Measurements from ENCODE around the gene PIM1.
A peak's percentile ranks its signal among the peaks of the same experiment; 100 is the strongest.
"Not testable (repeated sequence)": the region's sequence is repeated elsewhere in the genome, so short reads cannot be mapped to it uniquely, and the experiment has no call there.

The PIM1 gene

DNA sequence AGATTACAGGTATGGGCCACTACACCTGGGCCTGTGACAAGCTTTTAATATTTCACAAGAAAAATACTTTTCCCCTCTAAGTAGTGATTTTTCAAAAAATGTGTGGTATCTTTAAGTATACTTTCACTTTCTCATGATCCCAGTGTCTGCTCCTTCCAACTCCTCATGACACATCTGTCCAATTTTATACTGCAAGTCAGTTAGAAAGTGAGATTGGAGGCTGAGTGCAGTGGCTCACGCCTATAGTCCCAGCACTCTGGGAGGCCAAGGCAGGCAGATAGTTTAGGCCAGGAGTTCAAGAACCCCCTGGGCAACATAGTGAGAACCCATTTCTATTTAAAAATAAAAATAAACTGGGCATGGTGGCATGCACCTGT, 20.2 kb downstream of the PIM1 start:
- DNase-seq (ENCODE audit: low spot score) = no peak

DNA sequence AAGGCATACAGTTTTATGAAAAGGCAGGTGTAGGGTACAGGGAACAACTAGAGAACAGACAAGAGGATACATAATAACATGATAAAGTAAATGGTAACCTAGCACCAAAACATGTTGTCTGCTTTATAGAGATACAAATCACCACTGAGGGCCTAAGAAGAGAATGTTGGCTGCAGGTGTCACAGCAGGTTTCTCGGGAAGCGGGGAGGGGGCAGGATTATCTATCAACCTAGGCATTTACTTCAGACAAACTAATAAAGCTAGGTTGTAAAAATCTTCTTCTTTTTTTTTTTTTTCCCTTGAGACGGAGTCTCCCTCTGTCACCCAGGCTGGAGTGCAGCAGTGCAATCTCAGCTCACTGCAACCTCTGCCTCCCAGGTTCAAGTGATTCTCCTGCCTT, 22.7 kb downstream of the PIM1 start:
- no peak for DNase-seq (ENCODE audit: low spot score)

- not testable (repeated sequence) for DNase-seq (ENCODE audit: low spot score)
Measured at GRCh38 chr6:37194886-37195285, 24.9 kb downstream of the PIM1 start.

- not testable (repeated sequence) for DNase-seq (ENCODE audit: low spot score)
Measured at GRCh38 chr6:37196451-37196850, 26.5 kb downstream of the PIM1 start.

DNA sequence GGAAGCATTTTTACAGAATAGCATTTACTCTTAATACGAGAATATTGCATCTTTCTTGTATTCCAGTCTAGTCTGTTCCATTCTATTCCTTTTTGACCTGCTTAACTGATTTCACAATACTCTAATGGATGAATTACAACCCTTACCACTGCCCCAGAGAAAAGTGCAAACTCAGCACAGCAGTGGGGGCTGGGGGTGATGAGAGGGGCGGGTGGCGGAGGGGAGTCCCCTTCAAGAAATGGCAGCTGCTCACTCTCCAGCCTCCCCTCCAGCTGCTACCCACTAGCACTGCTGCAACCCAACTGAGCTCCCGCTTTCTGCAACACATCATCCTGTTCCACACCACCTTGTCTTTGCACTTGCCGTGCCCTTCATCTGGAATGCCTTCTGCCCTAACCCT, 30.1 kb downstream of the PIM1 start:
- DNase-seq (ENCODE audit: low spot score) = no peak

- no peak for DNase-seq (ENCODE audit: low spot score)
Measured at GRCh38 chr6:37201726-37202125, 31.8 kb downstream of the PIM1 start.

DNA sequence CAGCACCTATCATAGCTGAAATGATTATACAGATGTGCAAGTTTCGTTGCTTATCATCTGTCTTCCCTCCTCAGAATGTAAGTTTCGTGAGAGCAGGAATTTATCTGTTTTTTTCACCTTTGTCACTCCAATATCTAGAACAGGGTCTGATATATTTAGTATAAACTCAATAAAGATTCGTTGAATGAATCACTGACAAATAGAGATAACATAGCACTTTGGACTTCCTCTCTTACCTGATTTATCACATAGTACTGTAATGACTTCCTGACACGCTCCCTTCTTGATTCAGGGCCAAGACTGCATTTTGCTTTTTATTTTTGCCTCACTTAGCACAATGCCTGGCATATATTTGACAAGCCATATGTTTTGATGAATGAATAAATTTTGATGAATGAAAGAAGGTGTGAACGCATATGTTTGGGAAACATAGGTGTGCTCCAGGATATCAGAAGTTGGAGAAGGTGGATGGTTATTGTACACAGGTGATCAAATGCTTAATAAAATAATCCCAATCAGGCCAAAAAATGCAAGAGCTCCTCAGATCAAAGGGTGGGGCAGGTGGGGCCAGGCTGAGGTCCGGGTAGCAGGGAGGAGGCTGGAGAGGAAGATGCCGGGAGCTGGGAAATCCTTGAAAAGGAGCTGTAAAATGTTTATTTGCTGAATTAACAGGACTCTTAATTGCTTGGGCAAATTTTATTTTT, 33.0 kb downstream of the PIM1 start:
- DNase-seq (ENCODE audit: low spot score) = no peak

DNA sequence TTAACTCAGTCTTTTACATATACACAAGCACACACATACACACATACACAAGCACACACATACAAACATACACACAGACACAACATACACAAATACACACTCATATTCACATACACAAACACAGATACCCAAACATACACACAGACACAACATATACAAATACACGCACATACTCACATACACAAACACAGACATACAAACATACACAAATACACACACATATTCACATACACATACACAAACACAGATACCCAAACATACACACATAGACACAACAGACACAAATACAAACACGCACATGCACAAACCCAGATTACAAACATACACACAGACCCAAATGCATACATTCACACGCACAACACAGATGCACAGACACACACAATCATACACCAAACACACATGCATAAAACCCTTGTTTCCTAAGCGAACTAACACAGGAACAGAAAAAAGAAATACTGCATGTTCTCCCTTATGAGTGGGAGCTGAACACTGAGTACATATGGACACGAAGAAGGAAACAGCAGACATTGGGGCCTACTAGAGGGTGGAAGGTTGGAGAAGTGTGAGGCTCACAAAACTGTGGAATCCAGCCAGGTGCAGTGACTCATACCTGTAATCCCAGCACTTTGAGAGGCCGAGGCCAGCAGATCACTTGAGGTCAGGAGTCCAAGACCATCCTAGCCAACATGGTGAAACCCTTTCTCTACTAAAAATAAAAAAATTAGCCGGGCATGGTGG, 34.2 kb downstream of the PIM1 start:
- DNase-seq (ENCODE audit: low spot score) = no peak

DNA sequence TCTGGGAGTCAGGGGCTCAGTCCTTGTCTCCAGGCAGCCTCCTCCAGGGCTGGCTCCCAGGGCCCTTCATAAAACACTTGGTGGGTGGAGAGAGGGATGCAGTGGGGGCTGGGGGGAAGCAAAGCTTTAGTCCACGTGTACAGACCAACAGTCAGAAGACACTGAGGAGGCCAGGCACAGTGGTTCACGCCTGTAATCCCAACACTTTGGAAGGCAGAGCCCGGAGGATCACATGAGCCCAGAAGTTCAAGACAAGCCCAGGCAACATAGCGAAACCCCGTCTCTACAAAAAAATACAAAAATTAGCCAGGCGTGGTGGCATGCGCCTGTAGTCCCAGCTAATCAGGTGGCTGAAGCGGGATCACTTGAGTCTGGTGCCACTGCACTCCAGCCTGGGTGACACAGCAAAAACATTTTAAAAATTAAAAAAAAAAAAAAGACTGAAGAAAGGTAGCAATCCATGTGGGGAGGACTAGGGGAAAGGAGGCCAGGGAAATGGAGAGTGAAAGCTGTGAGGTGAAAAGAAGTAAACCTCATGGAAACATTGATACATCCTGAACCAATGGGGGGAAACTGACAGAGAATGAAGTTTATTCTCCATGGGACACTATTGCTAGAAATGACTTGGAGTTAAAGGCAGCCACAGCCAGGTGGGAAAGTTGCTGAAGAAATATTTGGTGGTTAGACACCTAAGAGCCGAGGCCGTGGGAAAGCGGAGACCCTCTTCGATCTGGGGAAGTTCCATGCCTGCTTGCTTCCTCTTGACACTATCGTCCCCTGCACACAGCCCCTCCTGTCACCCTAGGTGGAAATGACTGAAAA, 35.4 kb downstream of the PIM1 start:
- DNase-seq (ENCODE audit: low spot score) = no peak

GRCh38 chr6:37205997-37206340, 36.0 kb downstream of the PIM1 start:
- no peak for DNase-seq (ENCODE audit: low spot score)

DNA sequence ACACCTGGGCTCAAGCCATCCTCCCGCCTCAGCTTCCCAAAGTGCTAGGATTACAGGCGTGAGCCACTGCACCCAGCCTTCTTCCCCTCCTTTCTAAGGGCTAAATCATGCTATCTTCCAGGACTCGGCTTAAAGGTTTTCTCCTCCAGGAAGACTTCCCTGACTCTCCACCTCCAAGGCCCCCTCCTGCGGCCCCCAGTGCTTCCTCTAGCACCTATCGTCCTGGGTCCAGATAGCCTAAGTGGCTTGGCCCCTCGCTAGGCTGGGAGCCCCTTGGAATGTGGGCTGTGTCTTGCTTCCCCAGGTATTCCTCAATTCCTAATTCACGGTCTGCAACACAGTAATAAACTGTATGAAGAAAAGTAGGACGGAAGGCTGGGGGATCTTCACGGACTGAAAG, 36.7 kb downstream of the PIM1 start:
- no peak for DNase-seq (ENCODE audit: low spot score)

DNA sequence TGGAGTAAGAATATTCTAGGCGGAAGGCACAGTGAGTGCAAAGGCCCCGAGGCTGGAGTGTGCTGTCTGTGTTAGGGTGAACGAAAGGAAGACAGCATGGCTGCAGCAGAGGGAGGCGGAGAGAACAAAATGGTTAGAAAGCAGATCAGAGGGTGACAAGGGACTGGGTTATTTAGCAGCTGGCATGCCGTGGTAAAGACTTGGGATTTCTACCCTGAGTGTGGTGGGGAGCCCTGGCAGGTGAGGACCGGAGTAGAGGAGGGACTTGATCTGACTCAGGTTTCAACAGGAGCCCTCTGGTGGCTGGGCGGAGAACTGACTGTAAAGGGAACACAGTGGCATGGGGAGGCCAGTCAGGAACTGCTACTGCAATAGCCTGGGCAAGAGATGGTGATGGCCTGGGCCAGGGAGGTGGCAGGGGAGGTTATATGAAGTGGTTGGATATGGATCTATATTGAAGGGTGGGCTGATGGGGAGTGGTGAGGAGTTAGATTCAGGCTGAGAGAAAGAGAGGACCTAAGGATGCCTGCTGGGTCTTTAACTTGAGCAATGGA, 38.0 kb downstream of the PIM1 start:
- peak; percentile 74 for DNase-seq (ENCODE audit: low spot score)

DNA sequence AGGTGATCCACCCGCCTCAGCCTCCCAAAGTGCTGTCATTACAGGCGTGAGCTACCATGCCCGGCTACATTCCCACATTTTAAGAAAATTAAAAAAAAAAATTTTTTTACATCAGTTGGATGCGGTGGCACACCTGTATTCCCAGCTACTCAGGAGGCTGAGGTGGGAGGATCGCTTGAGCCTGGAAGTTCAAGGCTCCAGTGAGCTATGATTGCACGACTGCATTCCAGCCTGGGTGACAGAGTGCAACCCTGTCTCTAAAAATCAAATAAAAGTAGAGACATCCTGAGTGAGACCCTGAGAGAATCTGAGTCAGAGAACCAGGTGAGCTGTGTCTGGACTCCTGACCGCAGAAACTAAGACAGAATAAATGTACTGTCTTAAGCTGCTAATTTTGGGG, 38.8 kb downstream of the PIM1 start:
- no peak for DNase-seq (ENCODE audit: low spot score)

DNA sequence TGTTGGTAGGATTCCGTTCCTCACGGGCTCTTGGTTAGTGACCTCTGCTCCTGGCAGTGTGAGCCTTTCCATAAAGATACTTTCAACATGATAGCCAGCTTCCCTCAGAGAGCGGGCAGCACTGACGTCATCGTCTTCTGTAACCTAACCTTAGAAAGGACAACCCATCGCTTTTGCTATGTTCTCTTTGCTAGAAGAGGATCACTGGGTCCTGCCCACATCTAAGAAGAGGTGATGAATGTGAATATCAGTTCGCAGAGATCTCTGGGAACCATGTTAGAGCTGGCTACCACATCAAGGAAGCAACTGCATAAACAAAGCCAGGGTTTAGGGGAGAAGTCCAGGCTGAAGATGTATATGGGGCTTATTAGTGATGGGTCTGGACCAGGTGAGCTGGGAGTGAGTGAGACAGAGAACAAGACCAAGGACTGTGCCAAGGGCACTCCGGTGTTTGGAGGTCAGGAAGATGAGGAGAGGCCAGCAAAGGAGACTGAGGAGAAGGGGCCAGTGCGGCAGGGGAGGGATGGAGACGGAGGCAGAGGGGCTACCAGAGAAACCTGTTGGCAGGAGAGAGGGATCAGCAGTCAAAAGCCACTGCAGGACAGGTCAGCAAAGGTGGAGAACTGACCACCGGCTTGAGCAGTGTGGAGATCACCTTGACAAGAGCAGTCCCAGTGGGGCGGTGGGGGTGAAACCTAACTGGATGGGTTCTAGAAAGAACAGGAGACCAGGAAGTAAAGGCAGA, 39.7 kb downstream of the PIM1 start:
- DNase-seq (ENCODE audit: low spot score) = no peak

GRCh38 chr6:37210313-37210968, 40.5 kb downstream of the PIM1 start:
- DNase-seq (ENCODE audit: low spot score) = peak; percentile 86

GRCh38 chr6:37212268-37212667, 42.3 kb downstream of the PIM1 start:
- DNase-seq (ENCODE audit: low spot score) = no peak

GRCh38 chr6:37218061-37218460, 48.1 kb downstream of the PIM1 start:
- DNase-seq (ENCODE audit: low spot score) = no peak

DNA sequence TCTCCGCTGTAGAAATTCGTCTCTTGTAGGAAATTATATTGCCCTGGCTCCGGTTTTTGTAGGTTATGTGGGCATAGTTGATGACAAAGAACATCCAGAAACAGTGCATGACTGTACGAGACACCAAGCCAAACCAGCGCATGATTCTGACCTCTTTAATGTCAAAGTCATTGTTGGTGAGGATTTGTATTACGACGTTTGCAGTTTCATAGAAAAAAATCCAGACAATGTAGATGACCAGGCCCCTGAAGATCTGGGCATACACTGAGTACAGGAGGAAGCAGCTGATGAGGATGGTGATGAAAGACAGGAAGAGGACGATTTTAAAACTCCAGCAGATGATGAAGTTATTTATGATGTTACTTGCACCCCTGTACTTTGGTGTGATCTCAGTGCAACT, 48.6 kb downstream of the PIM1 start:
- DNase-seq (ENCODE audit: low spot score) = no peak

- DNase-seq (ENCODE audit: low spot score) = no peak
Measured at GRCh38 chr6:37221585-37222124, 51.7 kb downstream of the PIM1 start.

- peak; percentile 78 for DNase-seq (ENCODE audit: low spot score)
Measured at GRCh38 chr6:37222125-37222967, 52.4 kb downstream of the PIM1 start.

Data from AG08395 (cell line).